Ovary (tissue), 3 donors: ENCODE measurements around the gene ALG6.

Experiments
- POLR2A ChIP-seq: fragments of 450-650 bp; IDR thresholded peaks from one replicate; pipeline ENCODE4 v1.6.1; 2017; ENCODE audit warnings: antibody characterized with exemption, mild to moderate bottlenecking, moderate library complexity
- TF ChIP-seq, protein P1 (sequence below), 3 donors: fragments of 450-650 bp in 2 of 3; fragments of 200-600 bp in 1 of 3; IDR thresholded peaks; one replicate each; pipeline versions ENCODE4 v1.5.1 to v1.8.0; 2016 to 2022; ENCODE audit warnings: antibody characterized with exemption in 3 of 3, mild to moderate bottlenecking in 1 of 3
- donor health status: DM: no; HTN: no; CAD: no.

DNA sequence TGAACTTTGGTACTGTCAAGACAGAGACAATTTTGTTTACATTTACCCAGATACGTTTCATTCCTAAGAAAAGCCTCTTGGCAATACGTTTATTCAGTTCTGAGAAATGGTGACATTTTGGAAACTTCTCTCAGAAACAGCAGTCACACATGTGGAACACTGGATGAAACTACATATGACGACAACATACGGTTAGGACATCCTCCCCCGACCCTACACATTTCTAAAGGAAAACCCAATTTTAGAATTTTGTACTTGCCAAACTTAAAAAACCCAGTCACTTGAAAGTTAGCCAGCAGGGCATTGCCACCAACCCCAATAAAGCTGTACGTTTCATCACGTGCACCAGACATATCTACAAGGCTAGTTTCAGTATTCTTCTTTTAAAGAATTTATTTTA, 98.8 kb downstream of the ALG6 start:
- TF ChIP-seq, protein P1, sequence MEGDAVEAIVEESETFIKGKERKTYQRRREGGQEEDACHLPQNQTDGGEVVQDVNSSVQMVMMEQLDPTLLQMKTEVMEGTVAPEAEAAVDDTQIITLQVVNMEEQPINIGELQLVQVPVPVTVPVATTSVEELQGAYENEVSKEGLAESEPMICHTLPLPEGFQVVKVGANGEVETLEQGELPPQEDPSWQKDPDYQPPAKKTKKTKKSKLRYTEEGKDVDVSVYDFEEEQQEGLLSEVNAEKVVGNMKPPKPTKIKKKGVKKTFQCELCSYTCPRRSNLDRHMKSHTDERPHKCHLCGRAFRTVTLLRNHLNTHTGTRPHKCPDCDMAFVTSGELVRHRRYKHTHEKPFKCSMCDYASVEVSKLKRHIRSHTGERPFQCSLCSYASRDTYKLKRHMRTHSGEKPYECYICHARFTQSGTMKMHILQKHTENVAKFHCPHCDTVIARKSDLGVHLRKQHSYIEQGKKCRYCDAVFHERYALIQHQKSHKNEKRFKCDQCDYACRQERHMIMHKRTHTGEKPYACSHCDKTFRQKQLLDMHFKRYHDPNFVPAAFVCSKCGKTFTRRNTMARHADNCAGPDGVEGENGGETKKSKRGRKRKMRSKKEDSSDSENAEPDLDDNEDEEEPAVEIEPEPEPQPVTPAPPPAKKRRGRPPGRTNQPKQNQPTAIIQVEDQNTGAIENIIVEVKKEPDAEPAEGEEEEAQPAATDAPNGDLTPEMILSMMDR (IDR thresholded peaks at IDR 0.05), result no peak
- no peak for TF ChIP-seq POLR2A
